Activated CD4-positive, alpha-beta T cell treated with anti-CD3 and anti-CD28 coated beads for 36 hours (primary cell): ENCODE measurements around the gene TPCN1. TPM values are rescaled to one million over a fixed set of nuclear protein-coding genes. Genes with fewer than 3 reads are reported as not detected.
A peak's percentile ranks its signal among the peaks of the same experiment; 100 is the strongest.
"Not testable (repeated sequence)": the region's sequence is repeated elsewhere in the genome, so short reads cannot be mapped to it uniquely, and the experiment has no call there.

Experiments used
- ATAC-seq: fragments of 200-7000 bp; cut with Tn5 transposase; one replicate; pipeline ENCODE4 v1.10.0; 2021; ENCODE audit warnings: mild to moderate bottlenecking, moderate library complexity
- CTCF ChIA-PET: fragments of 350-600 bp; sonication (Branson Sonifier 250); formaldehyde crosslinking; loops from one replicate; lab custom pipeline; 2021; ENCODE audit warnings: antibody characterized with exemption; lab: Charles Lee
- POLR2A ChIA-PET: fragments of 350-600 bp; sonication (Branson Sonifier 250); formaldehyde crosslinking; loops from one replicate; lab custom pipeline; 2021; ENCODE audit warnings: antibody characterized with exemption, inconsistent platforms; lab: Charles Lee
- DNase-seq: peaks from one replicate; pipeline ENCODE4 v3.0.0-alpha.2; 2020
- H3K27ac Mint-ChIP-seq: one replicate; pipeline ENCODE4 v1.8.0; 2021; ENCODE audit warnings: mixed read lengths
- H3K27me3 Mint-ChIP-seq: one replicate; pipeline ENCODE4 v1.8.0; 2021; ENCODE audit warnings: mixed read lengths
- H3K36me3 Mint-ChIP-seq: one replicate; pipeline ENCODE4 v1.8.0; 2021; ENCODE audit warnings: low read depth, mixed read lengths
- H3K4me1 Mint-ChIP-seq: one replicate; pipeline ENCODE4 v1.8.0; 2021; ENCODE audit warnings: mixed read lengths
- H3K4me3 Mint-ChIP-seq: one replicate; pipeline ENCODE4 v1.8.0; 2021; ENCODE audit warnings: mild to moderate bottlenecking, moderate library complexity, mixed read lengths
- H3K9me3 Mint-ChIP-seq: one replicate; pipeline ENCODE4 v1.8.0; 2021; ENCODE audit warnings: low read depth, mixed read lengths
- intact Hi-C, 2 experiments: fragments of 100-400 bp; cut with DNase I in 1 of 2; cut with micrococcal nuclease in 1 of 2; formaldehyde crosslinking; loops; one replicate each; pipeline versions ENCODE4 v1.14.2 to v1.15.1; 2022 to 2024; cut with DNase I, micrococcal nuclease
- total RNA-seq, 2 experiments: library from RNA; stranded (reverse); gene quantifications; one replicate each; pipeline ENCODE4 v1.2.3, GENCODE V29; 2021

TPCN1 gene
- total RNA-seq, 2 experiments from 2014 or later = 35.5 to 37.0 TPM

- DNase-seq (no peak), ATAC-seq (no peak)
- intact Hi-C loops = loop anchor here in 1 of 2 experiments (5.0 kb wide), 1 partner anchor 57 kb away; no protein-coding TSS in a partner anchor
- peaks cover 38% of the 10 kb centered on the region for H3K4me1 Mint-ChIP-seq
- ChIA-PET CTCF (interaction anchor here (0.6 to 0.7 kb wide), 3 partner anchors 29 to 173 kb away, joined by 3 to 4 read pairs (median 4); no protein-coding TSS in a partner anchor), POLR2A (interaction anchor here (0.6 kb wide), 1 partner anchor 14 kb away, joined by 3 read pairs; no protein-coding TSS in a partner anchor)
- no peak overlapping the region for H3K4me3 Mint-ChIP-seq
- H3K27ac Mint-ChIP-seq = no peak overlapping the region
- no peaks in the 10 kb centered on the region for H3K9me3 Mint-ChIP-seq
- no peaks in the 10 kb centered on the region for H3K27me3 Mint-ChIP-seq
- H3K36me3 Mint-ChIP-seq = peaks cover 3% of the 10 kb centered on the region
Measured at GRCh38 chr12:113204804-113205203, 16.5 kb upstream of the TPCN1 start.

- H3K9me3 Mint-ChIP-seq, DNase-seq, POLR2A ChIA-PET, H3K27me3 Mint-ChIP-seq, H3K36me3 Mint-ChIP-seq, ATAC-seq, H3K4me3 Mint-ChIP-seq: not testable (repeated sequence)
- H3K4me1 Mint-ChIP-seq = peaks cover 54% of the 10 kb centered on the region
- CTCF ChIA-PET = interaction anchor here (0.7 to 2.5 kb wide), 3 partner anchors 10 to 19 kb away, joined by 3 to 10 read pairs (median 4); no protein-coding TSS in a partner anchor
- H3K27ac Mint-ChIP-seq = peak overlapping the region; percentile 77
- intact Hi-C loops = loop anchor here in 1 of 2 experiments (5.0 kb wide), 1 partner anchor 55 kb away; no protein-coding TSS in a partner anchor
Measured at GRCh38 chr12:113206802-113207201, 14.5 kb upstream of the TPCN1 start.

- peaks cover 54% of the 10 kb centered on the region for H3K4me1 Mint-ChIP-seq
- intact Hi-C loops = loop anchor here (1.0 to 5.0 kb wide), 5 partner anchors 14 to 55 kb away; partner anchors contain the start of genes TPCN1 (in 2 of the 2), DDX54 (in 1 of the 2) and RITA1 (in 1 of the 2)
- DNase-seq (peak; percentile 38), ATAC-seq (peak; percentile 11)
- H3K9me3 Mint-ChIP-seq = no peaks in the 10 kb centered on the region
- ChIA-PET POLR2A (interaction anchor here (0.8 to 1.9 kb wide), 3 partner anchors 14 to 26 kb away, joined by 4 to 8 read pairs (median 7); partner anchors contain the start of genes RITA1 and TPCN1), CTCF (interaction anchor here (0.6 to 2.5 kb wide), 6 partner anchors 11 to 21 kb away, joined by 3 to 10 read pairs (median 3); partner anchors contain the start of gene TPCN1)
- H3K4me3 Mint-ChIP-seq = peak overlapping the region; percentile 31
- no peaks in the 10 kb centered on the region for H3K27me3 Mint-ChIP-seq
- H3K36me3 Mint-ChIP-seq = peaks cover 3% of the 10 kb centered on the region
- peak overlapping the region; percentile 95 for H3K27ac Mint-ChIP-seq
Measured at GRCh38 chr12:113207613-113208040, 13.6 kb upstream of the TPCN1 start.

- H3K36me3 Mint-ChIP-seq = peaks cover 3% of the 10 kb centered on the region
- DNase-seq (peak; percentile 85), ATAC-seq (peak; percentile 86)
- H3K27ac Mint-ChIP-seq = peak overlapping the region; percentile 95
- CTCF ChIA-PET = interaction anchor here (0.6 to 2.5 kb wide), 7 partner anchors 10 to 21 kb away, joined by 3 to 10 read pairs (median 3); partner anchors contain the start of gene TPCN1
- H3K4me1 Mint-ChIP-seq = peaks cover 54% of the 10 kb centered on the region
- intact Hi-C loops = loop anchor here (1.0 to 5.0 kb wide), 5 partner anchors 13 to 54 kb away; partner anchors contain the start of genes TPCN1 (in 2 of the 2), DDX54 (in 1 of the 2) and RITA1 (in 1 of the 2)
- no peaks in the 10 kb centered on the region for H3K27me3 Mint-ChIP-seq
- peak overlapping the region; percentile 45 for H3K4me3 Mint-ChIP-seq
- POLR2A ChIA-PET = interaction anchor here (0.8 to 1.9 kb wide), 3 partner anchors 13 to 26 kb away, joined by 4 to 8 read pairs (median 7); partner anchors contain the start of genes RITA1 and TPCN1
- no peaks in the 10 kb centered on the region for H3K9me3 Mint-ChIP-seq
Measured at GRCh38 chr12:113208041-113208934, 13.0 kb upstream of the TPCN1 start.

- Mint-ChIP-seq H3K4me3 (no peak overlapping the region), H3K27me3 (no peaks in the 10 kb centered on the region), H3K27ac (peak overlapping the region; percentile 73), H3K4me1 (peaks cover 60% of the 10 kb centered on the region), H3K36me3 (peaks cover 3% of the 10 kb centered on the region), H3K9me3 (no peaks in the 10 kb centered on the region)
- ATAC-seq = no peak
- ChIA-PET CTCF (interaction anchor here (0.6 to 1.0 kb wide), 2 partner anchors 14 to 655 kb away, joined by 3 to 4 read pairs; no protein-coding TSS in a partner anchor), POLR2A (no interaction called here)
- intact Hi-C loops = no loop called here
- no peak for DNase-seq
Measured at GRCh38 chr12:113211160-113211559, 10.1 kb upstream of the TPCN1 start.

GRCh38 chr12:113214895-113215400 is 6.3 kb upstream of the TPCN1 start:
- no peak for DNase-seq

GRCh38 chr12:113216027-113216426 is 5.2 kb upstream of the TPCN1 start:
- Mint-ChIP-seq H3K27ac (no peak overlapping the region), H3K27me3 (no peaks in the 10 kb centered on the region), H3K9me3 (no peaks in the 10 kb centered on the region), H3K4me3 (no peak overlapping the region), H3K4me1 (peaks cover 34% of the 10 kb centered on the region), H3K36me3 (no peaks in the 10 kb centered on the region)
- ATAC-seq (no peak), DNase-seq (no peak)
- intact Hi-C loops = no loop called here
- POLR2A ChIA-PET = no interaction called here
- CTCF ChIA-PET = interaction anchor here (1.2 kb wide), 1 partner anchor 17 kb away, joined by 3 read pairs; no protein-coding TSS in a partner anchor

More at GRCh38 chr12:113214895-113215400, 6.3 kb upstream of the TPCN1 start:
- CTCF ChIA-PET = no interaction called here
- Mint-ChIP-seq H3K9me3 (no peaks in the 10 kb centered on the region), H3K36me3 (no peaks in the 10 kb centered on the region), H3K4me3 (no peak overlapping the region), H3K27ac (no peak overlapping the region), H3K4me1 (peaks cover 37% of the 10 kb centered on the region), H3K27me3 (no peaks in the 10 kb centered on the region)
- intact Hi-C loops = no loop called here
- POLR2A ChIA-PET = no interaction called here
- peak; percentile 55 for ATAC-seq

GRCh38 chr12:113220593-113221180 is 577 bp upstream of the TPCN1 start:
- DNase-seq = no peak
- Mint-ChIP-seq H3K4me3 (peak overlapping the region; percentile 94), H3K36me3 (no peaks in the 10 kb centered on the region), H3K9me3 (no peaks in the 10 kb centered on the region), H3K4me1 (peaks cover 35% of the 10 kb centered on the region), H3K27me3 (no peaks in the 10 kb centered on the region), H3K27ac (peak overlapping the region; percentile 83)
- ChIA-PET CTCF (interaction anchor here (0.6 to 1.6 kb wide), 7 partner anchors 9 to 172 kb away, joined by 3 to 6 read pairs (median 3); no protein-coding TSS in a partner anchor), POLR2A (interaction anchor here (0.6 to 1.9 kb wide), 6 partner anchors 9 to 36 kb away, joined by 3 to 8 read pairs (median 4); partner anchors contain the start of gene RITA1)
- ATAC-seq = no peak
- intact Hi-C loops = loop anchor here (1.0 to 5.0 kb wide), 11 partner anchors 10 to 746 kb away; partner anchors contain the start of genes DDX54 (in 1 of the 2), PLBD2 (in 1 of the 2), RASAL1 (in 1 of the 2) and RBM19 (in 1 of the 2)

GRCh38 chr12:113221997-113222729 is 899 bp downstream of the TPCN1 start:
- ATAC-seq (no peak), DNase-seq (no peak)
- POLR2A ChIA-PET = interaction anchor here (0.6 to 1.9 kb wide), 6 partner anchors 8 to 244 kb away, joined by 3 to 8 read pairs (median 5); partner anchors contain the start of gene RITA1
- Mint-ChIP-seq H3K27me3 (no peaks in the 10 kb centered on the region), H3K36me3 (peaks cover 5% of the 10 kb centered on the region), H3K4me3 (peak overlapping the region; percentile 94), H3K27ac (peak overlapping the region; percentile 91), H3K4me1 (peaks cover 31% of the 10 kb centered on the region), H3K9me3 (no peaks in the 10 kb centered on the region)
- CTCF ChIA-PET = interaction anchor here (0.6 to 3.0 kb wide), 7 partner anchors 11 to 203 kb away, joined by 3 to 15 read pairs (median 4); no protein-coding TSS in a partner anchor
- intact Hi-C loops = loop anchor here (1.0 to 5.0 kb wide), 11 partner anchors 8 to 744 kb away; partner anchors contain the start of genes PLBD2 (in 2 of the 2), DDX54 (in 1 of the 2), RASAL1 (in 1 of the 2) and RBM19 (in 1 of the 2)
